Stimulated activated CD4-positive, alpha-beta T cell treated with anti-CD3 and anti-CD28 coated beads, TNF-alpha, amount 100 ng/mL, for 24 hours (primary cell): ENCODE data around the gene ZSCAN10.
"Not testable (repeated sequence)": the region's sequence is repeated elsewhere in the genome, so short reads cannot be mapped to it uniquely, and the experiment has no call there.

Experiments used
- DNase-seq, 3 experiments: peaks; one replicate each; pipeline ENCODE4 v3.0.0-alpha.2; 2020; ENCODE audit warnings: low read depth in 3 of 3

The ZSCAN10 gene

GRCh38 chr16:3085868-3086595 is 13.1 kb downstream of the ZSCAN10 start:
- DNase-seq, result no peak

- no peak for DNase-seq
These were observed 14.0 kb downstream of the ZSCAN10 start for GRCh38 chr16:3084969-3085670.

GRCh38 chr16:3084491-3084890 is 14.6 kb downstream of the ZSCAN10 start:
- no peak for DNase-seq

GRCh38 chr16:3083408-3083807 is 15.7 kb downstream of the ZSCAN10 start:
- not testable (repeated sequence) for DNase-seq

GRCh38 chr16:3081957-3082356 is 17.1 kb downstream of the ZSCAN10 start:
- DNase-seq, result not testable (repeated sequence)

GRCh38 chr16:3080024-3080423 is 19.1 kb downstream of the ZSCAN10 start:
- no peak for DNase-seq

GRCh38 chr16:3076577-3076976 is 22.5 kb downstream of the ZSCAN10 start:
- DNase-seq, result no peak

GRCh38 chr16:3075946-3076345 is 23.1 kb downstream of the ZSCAN10 start:
- DNase-seq, result not testable (repeated sequence)

- no peak for DNase-seq
These were observed 23.6 kb downstream of the ZSCAN10 start for GRCh38 chr16:3075523-3075915.

- DNase-seq, result peak in 2 of 3 experiments; percentile 56 to 78
These were observed 24.1 kb downstream of the ZSCAN10 start for GRCh38 chr16:3074860-3075522.

- DNase-seq, result no peak
These were observed 25.6 kb downstream of the ZSCAN10 start for GRCh38 chr16:3073448-3073847.

- not testable (repeated sequence) for DNase-seq
These were observed 26.4 kb downstream of the ZSCAN10 start for GRCh38 chr16:3072576-3073263.

GRCh38 chr16:3072148-3072547 is 26.9 kb downstream of the ZSCAN10 start:
- not testable (repeated sequence) for DNase-seq

GRCh38 chr16:3071655-3072054 is 27.4 kb downstream of the ZSCAN10 start:
- DNase-seq, result no peak

- DNase-seq, result no peak
These were observed 28.4 kb downstream of the ZSCAN10 start for GRCh38 chr16:3070608-3071111.

- DNase-seq, result not testable (repeated sequence)
These were observed 29.9 kb downstream of the ZSCAN10 start for GRCh38 chr16:3069146-3069545.

GRCh38 chr16:3068487-3068886 is 30.6 kb downstream of the ZSCAN10 start:
- DNase-seq, result no peak

- DNase-seq, result no peak
These were observed 32.7 kb downstream of the ZSCAN10 start for GRCh38 chr16:3066440-3066748.

- DNase-seq, result no peak
These were observed 33.2 kb downstream of the ZSCAN10 start for GRCh38 chr16:3065742-3066439.

- DNase-seq, result peak in 2 of 3 experiments; percentile 61 to 78
These were observed 33.9 kb downstream of the ZSCAN10 start, which contains the start of gene IL32 for GRCh38 chr16:3065069-3065741. IL32 (plus strand) TSS chr16:3065640; CDS start chr16:3065812, 172 bp downstream.
